ACC112 (cell line): ENCODE data around the gene WDR7.

Experiments
- H2AFZ ChIP-seq: fragments of 200-600 bp; sonication (generic); one replicate; pipeline ENCODE4 v1.6.0; 2017; ENCODE audit warnings: antibody characterized with exemption, low read length; ENCODE audit not compliant: unreplicated experiment
- H3K27ac ChIP-seq: fragments of 200-600 bp; sonication (generic); 2 replicates; pipeline ENCODE4 v1.5.1; 2014; ENCODE audit warnings: low read depth, mild to moderate bottlenecking, antibody characterized with exemption, low read length, moderate library complexity
- H3K27me3 ChIP-seq: fragments of 200-600 bp; sonication (generic); 2 replicates; pipeline ENCODE4 v1.6.1; 2014; ENCODE audit warnings: mild to moderate bottlenecking, antibody characterized with exemption, low read length, moderate library complexity, mixed read lengths; ENCODE audit not compliant: insufficient read depth
- H3K36me3 ChIP-seq: fragments of 200-600 bp; sonication (generic); 2 replicates; pipeline ENCODE4 v1.6.1; 2016; ENCODE audit warnings: mild to moderate bottlenecking, antibody characterized with exemption, low read length, moderate library complexity, mixed read lengths; ENCODE audit not compliant: insufficient read depth
- H3K4me1 ChIP-seq: fragments of 200-600 bp; sonication (generic); one replicate; pipeline ENCODE4 v1.6.1; 2016; ENCODE audit warnings: low read length, mixed read lengths; ENCODE audit not compliant: insufficient read depth, unreplicated experiment, control insufficient read depth
- H3K4me3 ChIP-seq: fragments of 200-600 bp; sonication (generic); 2 replicates; pipeline ENCODE4 v1.5.1; 2014; ENCODE audit warnings: mild to moderate bottlenecking, low read depth, low read length
- H3K79me2 ChIP-seq: fragments of 200-600 bp; sonication (generic); one replicate; pipeline ENCODE4 v1.6.0; 2016; ENCODE audit warnings: low read length; ENCODE audit not compliant: control insufficient read depth, unreplicated experiment, insufficient read depth

Gene WDR7

DNA sequence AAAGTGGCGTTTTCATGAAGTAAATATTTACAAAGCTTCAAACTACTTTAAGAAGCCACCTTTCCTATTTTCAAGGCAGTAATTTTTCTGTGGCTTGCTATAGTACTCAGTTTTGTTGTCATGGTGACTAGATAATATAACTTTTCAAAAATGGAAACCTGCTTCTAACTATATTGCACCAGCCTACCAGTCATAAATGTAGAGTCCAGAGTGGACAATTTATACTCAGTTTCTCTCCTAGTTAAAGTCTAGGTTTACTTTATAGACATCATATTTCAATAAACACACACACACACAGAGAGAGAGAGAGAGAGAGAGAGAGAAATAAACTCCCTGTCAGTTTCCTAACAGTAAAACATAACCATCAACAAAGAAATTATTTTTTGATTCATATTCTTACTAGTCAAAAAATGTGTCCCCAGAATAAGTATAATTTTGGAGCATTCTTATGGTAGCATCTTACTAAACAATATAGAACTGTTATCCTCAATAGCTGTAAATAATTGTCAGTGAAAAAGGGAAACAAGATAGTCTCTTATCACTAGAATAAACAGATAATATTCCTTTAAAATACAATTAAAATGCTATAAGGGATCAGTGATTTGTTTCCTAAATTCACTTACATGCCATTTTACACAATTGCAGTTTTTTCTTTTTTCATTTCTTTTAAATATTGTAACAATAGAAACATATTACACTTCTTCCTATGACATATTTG lies 332.3 kb downstream of the WDR7 start:
- Histone ChIP-seq H3K27me3 (no peaks in the 10 kb centered on the region), H2AFZ (no peak overlapping the region), H3K79me2 (no peaks in the 10 kb centered on the region), H3K27ac (no peak overlapping the region), H3K36me3 (no peaks in the 10 kb centered on the region), H3K4me1 (no peaks in the 10 kb centered on the region), H3K4me3 (no peak overlapping the region)

DNA sequence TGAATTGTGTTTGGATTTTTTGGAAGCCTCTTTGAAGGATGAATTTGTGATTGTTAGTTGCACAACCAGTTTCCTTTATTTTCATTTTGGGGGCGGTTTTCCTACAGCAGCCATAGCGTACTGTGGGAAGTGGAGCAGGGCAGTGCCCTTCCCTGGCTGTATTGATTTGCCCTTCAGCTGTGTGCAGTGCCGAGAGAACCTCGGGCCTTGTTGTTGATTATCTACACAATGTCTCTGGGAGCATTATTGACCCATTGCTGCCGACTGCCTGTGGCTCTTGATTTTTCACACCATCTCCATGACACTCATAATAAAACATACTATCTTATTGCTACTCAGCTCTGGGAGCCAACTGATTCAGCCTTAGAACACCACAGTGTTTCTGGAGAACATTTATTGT lies 333.6 kb downstream of the WDR7 start:
- H2AFZ ChIP-seq = no peak overlapping the region
- no peak overlapping the region for H3K27ac ChIP-seq
- no peaks in the 10 kb centered on the region for H3K36me3 ChIP-seq
- H3K4me1 ChIP-seq = no peaks in the 10 kb centered on the region
- no peaks in the 10 kb centered on the region for H3K79me2 ChIP-seq
- no peaks in the 10 kb centered on the region for H3K27me3 ChIP-seq
- no peak overlapping the region for H3K4me3 ChIP-seq

DNA sequence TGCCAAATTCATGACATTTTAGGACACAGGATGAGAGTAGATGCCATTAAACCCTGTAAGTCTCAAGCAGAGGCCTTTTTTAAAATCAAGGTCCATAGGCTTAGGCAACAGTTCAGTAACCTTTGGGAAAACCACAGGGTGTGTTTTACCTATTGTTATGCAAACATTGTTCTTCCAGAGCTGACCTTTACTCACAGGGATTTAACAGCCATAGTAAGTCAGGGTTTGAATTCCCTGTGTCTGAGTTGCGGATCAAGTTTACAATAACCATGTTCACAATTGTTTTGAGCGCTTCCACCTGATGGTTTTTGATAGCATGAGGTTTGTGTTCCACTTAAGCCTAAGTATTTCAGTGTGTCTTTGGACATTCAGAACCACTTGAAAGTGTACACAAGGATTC lies 335.7 kb downstream of the WDR7 start:
- no peak overlapping the region for H3K27ac ChIP-seq
- H3K27me3 ChIP-seq = no peaks in the 10 kb centered on the region
- no peaks in the 10 kb centered on the region for H3K36me3 ChIP-seq
- no peaks in the 10 kb centered on the region for H3K79me2 ChIP-seq
- no peaks in the 10 kb centered on the region for H3K4me1 ChIP-seq
- no peak overlapping the region for H3K4me3 ChIP-seq
- H2AFZ ChIP-seq = no peak overlapping the region

DNA sequence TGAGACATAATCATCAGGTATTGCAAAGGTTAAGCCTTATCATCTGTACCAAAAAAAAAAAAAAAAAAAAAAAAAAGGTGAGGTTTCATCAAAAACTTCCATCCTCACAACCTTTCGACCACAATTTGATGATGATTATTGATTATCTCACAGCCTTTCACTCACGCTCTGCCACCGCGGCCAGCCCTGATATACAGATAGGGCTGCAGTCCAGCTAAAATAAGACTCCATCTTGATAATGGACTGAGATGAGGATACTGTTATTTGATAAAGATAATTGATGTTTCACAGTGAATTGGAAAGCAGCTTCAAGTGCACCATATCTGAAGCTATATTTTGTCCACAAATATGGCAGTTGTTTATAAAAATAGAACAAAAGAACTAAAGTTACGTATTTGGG lies 336.1 kb downstream of the WDR7 start:
- Histone ChIP-seq H2AFZ (no peak overlapping the region), H3K4me3 (no peak overlapping the region), H3K4me1 (no peaks in the 10 kb centered on the region), H3K79me2 (no peaks in the 10 kb centered on the region), H3K27ac (no peak overlapping the region), H3K27me3 (no peaks in the 10 kb centered on the region), H3K36me3 (no peaks in the 10 kb centered on the region)

DNA sequence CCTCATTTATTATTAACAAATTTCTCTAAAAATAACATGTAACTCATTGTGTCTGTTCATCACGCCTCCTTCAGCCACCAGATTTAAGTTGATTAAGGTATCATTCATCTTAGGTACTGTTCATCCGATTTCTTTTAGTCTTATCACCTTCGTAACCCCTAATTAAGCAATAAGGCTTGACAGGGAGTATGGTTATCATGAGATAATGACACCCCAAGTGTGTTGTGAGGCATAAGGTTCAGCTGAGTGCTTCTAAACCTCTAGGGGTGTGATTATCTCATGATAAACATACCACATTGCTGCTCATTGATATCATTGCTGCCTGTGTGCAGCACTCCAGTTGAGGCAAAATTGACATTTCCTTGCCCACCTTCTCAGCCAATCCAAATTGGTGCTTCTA lies 336.9 kb downstream of the WDR7 start:
- peaks cover 3% of the 10 kb centered on the region for H3K4me1 ChIP-seq

DNA sequence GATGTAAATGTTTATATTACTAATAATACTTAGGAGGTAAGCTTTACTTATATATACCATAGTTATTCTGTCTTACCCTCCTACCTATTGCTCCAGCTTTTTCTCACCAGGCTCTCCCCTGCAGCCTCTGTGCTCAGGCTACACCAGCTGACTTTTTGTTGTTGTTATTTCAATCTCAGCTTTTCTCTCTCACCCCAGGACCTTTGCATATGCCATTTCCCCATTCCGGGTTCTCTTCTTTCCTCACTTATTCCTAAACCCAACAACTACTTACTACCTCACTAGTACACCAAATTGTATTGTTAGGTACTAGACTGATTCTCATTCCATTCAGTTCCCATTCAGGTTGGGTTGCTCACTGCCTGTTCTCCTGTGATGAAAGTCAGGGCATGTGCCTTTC lies 339.5 kb downstream of the WDR7 start:
- H3K36me3 ChIP-seq = no peaks in the 10 kb centered on the region
- H3K79me2 ChIP-seq = no peaks in the 10 kb centered on the region
- peaks cover 3% of the 10 kb centered on the region for H3K4me1 ChIP-seq
- no peaks in the 10 kb centered on the region for H3K27me3 ChIP-seq
- no peak overlapping the region for H3K4me3 ChIP-seq
- H2AFZ ChIP-seq = no peak overlapping the region
- H3K27ac ChIP-seq = no peak overlapping the region

More for the DNA sequence above, 336.9 kb downstream of the WDR7 start:
- no peak overlapping the region for H2AFZ ChIP-seq
- H3K36me3 ChIP-seq = no peaks in the 10 kb centered on the region
- H3K79me2 ChIP-seq = no peaks in the 10 kb centered on the region
- H3K4me3 ChIP-seq = no peak overlapping the region
- H3K27me3 ChIP-seq = no peaks in the 10 kb centered on the region
- H3K27ac ChIP-seq = no peak overlapping the region

DNA sequence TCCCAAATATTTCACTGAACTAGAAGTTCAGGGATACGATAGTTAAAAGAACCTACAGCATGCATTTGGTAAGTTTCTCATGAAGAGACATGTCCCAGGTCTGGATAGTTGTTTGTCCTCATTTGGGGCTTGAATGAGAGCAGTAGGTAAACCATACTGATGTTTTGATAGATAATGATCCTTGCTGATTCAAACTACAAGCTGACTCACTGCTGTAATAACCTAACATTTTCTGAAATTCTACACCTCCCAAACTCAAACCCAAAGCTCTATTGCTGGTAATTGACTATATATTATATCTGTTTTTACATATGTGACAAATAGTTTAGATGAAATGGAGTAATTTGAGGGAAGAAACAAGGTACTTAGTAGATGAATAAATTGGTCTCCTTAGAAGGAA lies 341.6 kb downstream of the WDR7 start:
- Histone ChIP-seq H3K36me3 (no peaks in the 10 kb centered on the region), H3K4me1 (peaks cover 3% of the 10 kb centered on the region), H3K4me3 (no peak overlapping the region), H2AFZ (no peak overlapping the region), H3K79me2 (no peaks in the 10 kb centered on the region), H3K27me3 (no peaks in the 10 kb centered on the region), H3K27ac (no peak overlapping the region)

DNA sequence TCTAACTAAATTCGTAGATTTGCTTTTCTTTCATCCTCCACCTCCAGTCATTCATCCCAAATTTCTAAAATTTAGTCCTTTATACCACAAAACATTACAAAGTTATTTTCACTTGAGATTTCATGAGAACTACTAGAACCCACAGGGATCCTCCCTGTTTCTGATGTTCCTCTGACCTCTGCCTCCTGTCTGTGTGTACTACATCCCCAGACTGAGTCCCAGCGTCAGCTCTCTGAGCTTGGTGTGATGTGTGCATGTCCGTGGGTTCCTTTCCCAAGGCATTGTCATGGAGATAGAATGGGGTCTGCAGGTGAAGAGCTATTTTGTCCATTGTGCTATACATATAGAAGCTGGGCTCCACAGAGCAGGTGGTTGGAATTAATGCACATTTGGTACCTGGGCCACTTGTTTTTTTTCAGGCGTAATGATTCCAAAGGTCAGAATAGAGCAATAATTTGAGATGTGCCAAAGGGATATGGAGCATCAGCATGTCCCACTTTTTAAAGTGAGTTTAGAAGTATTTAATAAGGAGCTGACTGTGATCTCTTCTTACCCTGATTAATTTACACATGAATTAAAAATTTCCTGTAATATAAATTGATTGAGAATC lies 344.5 kb downstream of the WDR7 start:
- Histone ChIP-seq H3K27ac (no peak overlapping the region), H3K27me3 (no peaks in the 10 kb centered on the region), H3K79me2 (no peaks in the 10 kb centered on the region), H3K4me1 (peaks cover 5% of the 10 kb centered on the region), H3K36me3 (no peaks in the 10 kb centered on the region), H3K4me3 (no peak overlapping the region), H2AFZ (no peak overlapping the region)

DNA sequence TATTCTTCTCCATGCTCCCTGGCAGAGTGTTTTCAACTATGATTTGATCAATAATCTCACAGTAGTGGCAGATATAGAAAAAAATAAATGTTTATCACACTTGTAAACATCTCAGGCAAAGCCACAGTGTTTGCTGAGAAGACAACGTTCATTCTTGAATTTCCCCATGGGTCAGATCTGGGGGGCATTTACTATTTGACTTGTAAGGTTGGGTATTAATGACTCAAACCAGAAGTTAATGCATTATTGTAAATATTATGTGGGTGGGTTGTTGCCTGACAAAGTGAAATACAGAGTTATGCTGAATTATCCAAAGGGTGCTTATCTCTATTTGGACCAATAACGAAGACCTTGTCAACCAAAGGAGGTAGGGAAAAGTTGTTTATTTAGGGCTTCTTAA lies 346.0 kb downstream of the WDR7 start:
- Histone ChIP-seq H3K4me1 (peaks cover 5% of the 10 kb centered on the region), H3K79me2 (no peaks in the 10 kb centered on the region), H3K27me3 (no peaks in the 10 kb centered on the region), H3K4me3 (no peak overlapping the region), H3K36me3 (no peaks in the 10 kb centered on the region), H2AFZ (no peak overlapping the region), H3K27ac (no peak overlapping the region)

DNA sequence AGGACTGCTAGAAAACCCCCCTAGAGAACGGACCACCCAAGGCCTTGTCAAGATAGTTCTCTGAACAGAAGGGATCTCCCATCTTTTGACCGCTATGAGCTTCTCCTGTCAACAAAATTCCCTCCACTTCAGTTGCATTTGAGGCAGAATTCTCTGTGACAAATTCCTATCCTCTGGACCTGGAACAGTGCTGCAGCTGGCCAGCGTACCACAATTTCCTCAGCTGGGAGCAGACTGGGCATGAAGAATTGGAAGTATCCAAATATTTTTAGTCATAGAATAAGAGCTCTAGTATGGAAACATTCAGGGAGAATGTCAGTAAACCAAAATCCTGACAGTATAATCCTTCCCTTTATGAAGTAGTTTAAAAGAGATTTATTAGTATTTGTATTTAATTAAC lies 348.7 kb downstream of the WDR7 start:
- peaks cover 19% of the 10 kb centered on the region for H3K4me1 ChIP-seq
- H3K4me3 ChIP-seq = no peak overlapping the region
- no peak overlapping the region for H2AFZ ChIP-seq
- H3K27me3 ChIP-seq = no peaks in the 10 kb centered on the region
- no peaks in the 10 kb centered on the region for H3K79me2 ChIP-seq
- H3K27ac ChIP-seq = no peak overlapping the region
- no peaks in the 10 kb centered on the region for H3K36me3 ChIP-seq

DNA sequence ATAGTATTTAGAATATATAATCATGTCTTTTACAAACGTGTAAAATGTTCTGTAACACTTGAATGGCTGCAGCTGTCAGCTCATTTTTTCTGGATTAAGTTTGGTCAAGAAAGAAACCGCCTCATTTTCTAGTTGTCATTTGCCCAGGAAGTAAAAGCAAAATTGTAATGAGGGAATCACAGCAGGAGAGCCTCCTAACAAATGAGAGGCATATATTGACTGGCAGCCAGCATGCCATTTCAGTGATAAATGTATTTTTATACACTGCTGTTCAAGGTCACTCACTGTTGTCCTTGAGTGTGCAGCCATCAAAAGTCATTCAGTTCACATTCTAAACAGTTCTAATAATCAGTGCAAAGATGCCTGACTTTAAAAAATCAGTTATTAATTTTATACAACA lies 351.5 kb downstream of the WDR7 start:
- no peak overlapping the region for H3K4me3 ChIP-seq
- H3K4me1 ChIP-seq = peaks cover 23% of the 10 kb centered on the region

More for the DNA sequence above, 351.5 kb downstream of the WDR7 start:
- Histone ChIP-seq H2AFZ (no peak overlapping the region), H3K27ac (no peak overlapping the region), H3K27me3 (no peaks in the 10 kb centered on the region), H3K36me3 (no peaks in the 10 kb centered on the region), H3K79me2 (no peaks in the 10 kb centered on the region)
